HepG2 (cell line): ENCODE results near the gene UQCC2. TPM values are rescaled to one million over a fixed set of nuclear protein-coding genes. Genes with fewer than 3 reads are reported as not detected.
A peak's percentile ranks its signal among the peaks of the same experiment; 100 is the strongest.

ENCODE experiments used
- ARNT2 ChIP-seq: sonication (generic); formaldehyde crosslinking; IDR thresholded peaks from 2 replicates; pipeline ENCODE4 v1.8.0; 2022; ENCODE audit warnings: mild to moderate bottlenecking, low read depth, missing genetic modification reagents, moderate library complexity
- ATF1 ChIP-seq: IDR thresholded peaks from 2 replicates; pipeline ENCODE4 v1.6.1; 2016; ENCODE audit warnings: mild to moderate bottlenecking, control low read depth
- ATF3 ChIP-seq: sonication (generic); formaldehyde crosslinking; IDR thresholded peaks from 2 replicates; pipeline ENCODE4 v1.4.0; 2020; ENCODE audit warnings: missing genetic modification reagents
- ATF4 ChIP-seq, 2 experiments: fragments of 450-650 bp in 1 of 2; sonication (generic) in 1 of 2; formaldehyde crosslinking; IDR thresholded peaks; 2 replicates each; pipeline versions ENCODE4 v1.5.0 to v1.8.0; 2020 to 2022; ENCODE audit warnings: mild to moderate bottlenecking in 1 of 2, missing genetic modification reagents in 1 of 2
- ELF3 ChIP-seq: IDR thresholded peaks from 2 replicates; pipeline ENCODE4 v1.6.1; 2016; ENCODE audit warnings: missing genetic modification reagents, missing compliant biosample characterization
- EP300 ChIP-seq, 3 experiments: sonication (generic) in 1 of 3; formaldehyde crosslinking in 1 of 3; IDR thresholded peaks; 2 replicates each; pipeline versions ENCODE4 v1.5.1 to v1.6.1; 2011 to 2020; ENCODE audit warnings: low read depth in 2 of 3, low read length in 2 of 3, borderline replicate concordance in 1 of 3, improper control_type of control experiment in 1 of 3, mild to moderate bottlenecking in 1 of 3, missing genetic modification reagents in 1 of 3, moderate library complexity in 1 of 3
- GATAD2A ChIP-seq: IDR thresholded peaks from 2 replicates; pipeline ENCODE4 v1.6.1; 2016
- GTF2F1 ChIP-seq: fragments of 150-350 bp; IDR thresholded peaks from 2 replicates; pipeline ENCODE4 v1.6.1; 2014; ENCODE audit warnings: low read length
- HCFC1 ChIP-seq: fragments of 150-350 bp; IDR thresholded peaks from 2 replicates; pipeline ENCODE4 v1.6.1; 2014; ENCODE audit warnings: low read depth, low read length
- KLF13 ChIP-seq: sonication (generic); formaldehyde crosslinking; IDR thresholded peaks from 2 replicates; pipeline ENCODE4 v1.4.0; 2020; ENCODE audit warnings: mild to moderate bottlenecking, missing genetic modification reagents
- MIER3 ChIP-seq: IDR thresholded peaks from 2 replicates; pipeline ENCODE4 v1.6.1; 2016; ENCODE audit warnings: missing compliant biosample characterization, borderline replicate concordance
- NR2C2 ChIP-seq: sonication (generic); formaldehyde crosslinking; IDR thresholded peaks from 2 replicates; pipeline ENCODE4 v1.4.0; 2020; ENCODE audit warnings: missing genetic modification reagents, mild to moderate bottlenecking, moderate library complexity, borderline replicate concordance
- POLR2G ChIP-seq: fragments of 200-400 bp; formaldehyde crosslinking; IDR thresholded peaks from 2 replicates; pipeline ENCODE4 v1.6.1; 2018; ENCODE audit warnings: mild to moderate bottlenecking, low read depth, low read length, moderate library complexity
- RBAK ChIP-seq: sonication (generic); formaldehyde crosslinking; IDR thresholded peaks from 2 replicates; pipeline ENCODE4 v1.5.1; 2020; ENCODE audit warnings: mild to moderate bottlenecking, missing genetic modification reagents
- RFX3 ChIP-seq: IDR thresholded peaks from 2 replicates; pipeline ENCODE4 v1.6.1; 2016; ENCODE audit warnings: missing biosample characterization, missing genetic modification reagents
- RXRA ChIP-seq: sonication (generic); formaldehyde crosslinking; IDR thresholded peaks from 2 replicates; pipeline ENCODE4 v1.5.1; 2020; ENCODE audit warnings: missing genetic modification reagents
- SALL1 ChIP-seq: sonication (generic); formaldehyde crosslinking; IDR thresholded peaks from 2 replicates; pipeline ENCODE4 v1.8.0; 2022; ENCODE audit warnings: mild to moderate bottlenecking, missing genetic modification reagents
- SMARCE1 ChIP-seq: fragments of 450-650 bp; IDR thresholded peaks from 2 replicates; pipeline ENCODE4 v1.6.1; 2017; ENCODE audit warnings: borderline replicate concordance
- SP1 ChIP-seq, 2 experiments: fragments of 450-650 bp in 1 of 2; sonication (generic) in 1 of 2; formaldehyde crosslinking in 1 of 2; IDR thresholded peaks; 2 replicates each; pipeline versions ENCODE4 v1.4.0 to v1.6.1; 2016 to 2020; ENCODE audit warnings: missing genetic modification reagents in 1 of 2
- TGIF2 ChIP-seq: IDR thresholded peaks from 2 replicates; pipeline ENCODE4 v1.6.1; 2016; ENCODE audit warnings: control low read depth, missing compliant biosample characterization
- ZNF136 ChIP-seq: sonication (generic); formaldehyde crosslinking; IDR thresholded peaks from 2 replicates; pipeline ENCODE4 v1.8.1; 2022; ENCODE audit warnings: low read depth, mild to moderate bottlenecking, moderate library complexity, missing genetic modification reagents
- ZNF143 ChIP-seq: sonication (generic); formaldehyde crosslinking; IDR thresholded peaks from 2 replicates; pipeline ENCODE4 v1.4.0; 2020; ENCODE audit warnings: missing genetic modification reagents
- ZNF20 ChIP-seq: sonication (generic); formaldehyde crosslinking; IDR thresholded peaks from 2 replicates; pipeline ENCODE4 v1.4.0; 2020; ENCODE audit warnings: mild to moderate bottlenecking, moderate library complexity, missing genetic modification reagents
- ZNF274 ChIP-seq: sonication (generic); formaldehyde crosslinking; IDR thresholded peaks from 2 replicates; pipeline ENCODE4 v1.5.1; 2020; ENCODE audit warnings: mild to moderate bottlenecking, missing genetic modification reagents
- ZNF44 ChIP-seq: sonication (generic); formaldehyde crosslinking; IDR thresholded peaks from 2 replicates; pipeline ENCODE4 v1.5.1; 2020; ENCODE audit warnings: mild to moderate bottlenecking, missing genetic modification reagents
- ZNF569 ChIP-seq: sonication (generic); formaldehyde crosslinking; IDR thresholded peaks from 2 replicates; pipeline ENCODE4 v1.5.0; 2020; ENCODE audit warnings: mild to moderate bottlenecking, missing genetic modification reagents, moderate library complexity, borderline replicate concordance
- ZNF7 ChIP-seq: IDR thresholded peaks from 2 replicates; pipeline ENCODE4 v1.6.1; 2016; ENCODE audit warnings: missing biosample characterization, missing genetic modification reagents
- ZSCAN21 ChIP-seq: sonication (generic); formaldehyde crosslinking; IDR thresholded peaks from 2 replicates; pipeline ENCODE4 v1.8.0; 2022; ENCODE audit warnings: mild to moderate bottlenecking, missing genetic modification reagents, moderate library complexity, borderline replicate concordance
- polyA plus RNA-seq, 8 experiments: library from polyadenylated mRNA; depleted of rRNA in 3 of 8; stranded (reverse) in 7 of 8; unstranded in 1 of 8; fragments of >200 nt; fragmentation: Illumina TruSeq in 4 of 8; extraction: Trizol in 4 of 8; gene quantifications; 2 replicates each; pipeline versions ENCODE4 v1.2.1 to v1.2.3, GENCODE V29; 2011 to 2016; ENCODE audit warnings: low read depth in 4 of 8, missing spikeins in 1 of 8, mixed read lengths in 1 of 8; ENCODE audit not compliant: insufficient read depth in 1 of 8
- total RNA-seq, 5 experiments: library from RNA; depleted of rRNA; stranded (reverse); fragments of >200 nt; fragmentation: Illumina TruSeq; extraction: Trizol; gene quantifications; 2 replicates each; pipeline ENCODE4 v1.2.3, GENCODE V29; 2016; ENCODE audit warnings: low read depth in 1 of 5
- TF ChIP-seq, protein P1 (sequence below): sonication (generic); formaldehyde crosslinking; IDR thresholded peaks from 2 replicates; pipeline ENCODE4 v1.4.0; 2020; ENCODE audit warnings: missing genetic modification reagents, borderline replicate concordance
- TF ChIP-seq, protein P2 (sequence below): sonication (generic); formaldehyde crosslinking; IDR thresholded peaks from 2 replicates; pipeline ENCODE4 v1.5.0; 2020; ENCODE audit warnings: missing genetic modification reagents

UQCC2 gene
- total and polyA plus RNA-seq, 2 of the 13 experiments (the other 11 are each of a cell fraction or from before 2014, with no cell fraction given): 82.4 to 238 TPM

GRCh38 chr6:33740204-33740608, 28.7 kb upstream of the UQCC2 start (continued):
- TF ChIP-seq ZSCAN21 (CRISPR knock-in tag): 0 out of 2 replicates have a peak, but pooled peaks have one; percentile 27
- TF ChIP-seq SP1 (IDR thresholded peaks at IDR 0.05): no peak
- TF ChIP-seq SP1 (CRISPR knock-in tag; IDR thresholded peaks at IDR 0.05): no peak
- TF ChIP-seq GTF2F1: no peak
- TF ChIP-seq, protein P1, sequence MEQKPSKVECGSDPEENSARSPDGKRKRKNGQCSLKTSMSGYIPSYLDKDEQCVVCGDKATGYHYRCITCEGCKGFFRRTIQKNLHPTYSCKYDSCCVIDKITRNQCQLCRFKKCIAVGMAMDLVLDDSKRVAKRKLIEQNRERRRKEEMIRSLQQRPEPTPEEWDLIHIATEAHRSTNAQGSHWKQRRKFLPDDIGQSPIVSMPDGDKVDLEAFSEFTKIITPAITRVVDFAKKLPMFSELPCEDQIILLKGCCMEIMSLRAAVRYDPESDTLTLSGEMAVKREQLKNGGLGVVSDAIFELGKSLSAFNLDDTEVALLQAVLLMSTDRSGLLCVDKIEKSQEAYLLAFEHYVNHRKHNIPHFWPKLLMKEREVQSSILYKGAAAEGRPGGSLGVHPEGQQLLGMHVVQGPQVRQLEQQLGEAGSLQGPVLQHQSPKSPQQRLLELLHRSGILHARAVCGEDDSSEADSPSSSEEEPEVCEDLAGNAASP: peak; percentile 54; the same call in 1 of the 2 replicates
- TF ChIP-seq TGIF2: peak; percentile 42; the same call in 1 of the 2 replicates
- TF ChIP-seq RXRA (CRISPR knock-in tag): 0 out of 2 replicates have a peak, but pooled peaks have one; percentile 35
- peak; percentile 34; the same call in 1 of the 2 replicates for TF ChIP-seq NR2C2 (CRISPR knock-in tag)
- peak; percentile 84 for TF ChIP-seq GATAD2A (CRISPR knock-in tag)
- TF ChIP-seq POLR2G: 0 out of 2 replicates have a peak, but pooled peaks have one; percentile 45
- TF ChIP-seq ZNF136: no peak
- no peak for TF ChIP-seq HCFC1
- TF ChIP-seq ATF3 (CRISPR knock-in tag): peak; percentile 86
- TF ChIP-seq SMARCE1: no peak
- TF ChIP-seq EP300 (IDR thresholded peaks at IDR 0.05; ENCODE audit: low read depth in 2 of 2, low read length in 2 of 2): peak in 1 of 2 experiments; percentile 36; a peak in 1 of 4 replicates
- TF ChIP-seq EP300 (CRISPR knock-in tag; IDR thresholded peaks at IDR 0.05; ENCODE audit: borderline replicate concordance): peak; percentile 29; the same call in 1 of the 2 replicates
- no peak for TF ChIP-seq ZNF44
- 0 out of 2 replicates have a peak, but pooled peaks have one; percentile 31 for TF ChIP-seq SALL1 (CRISPR knock-in tag)
- TF ChIP-seq MIER3: 0 out of 2 replicates have a peak, but pooled peaks have one; percentile 35
- TF ChIP-seq ATF1: no peak
- peak; percentile 42; the same call in 1 of the 2 replicates for TF ChIP-seq ZNF274 (CRISPR knock-in tag)
- TF ChIP-seq ARNT2 (CRISPR knock-in tag): 0 out of 2 replicates have a peak, but pooled peaks have one; percentile 34
- TF ChIP-seq ATF4 (CRISPR knock-in tag; IDR thresholded peaks at IDR 0.05): peak in 1 of 2 experiments; percentile 99; a peak in 2 of 4 replicates
- TF ChIP-seq ZNF569 (CRISPR knock-in tag): no peak
- no peak for TF ChIP-seq RFX3
- TF ChIP-seq ZNF7: no peak
- TF ChIP-seq RBAK (CRISPR knock-in tag): no peak
- TF ChIP-seq, protein P2, sequence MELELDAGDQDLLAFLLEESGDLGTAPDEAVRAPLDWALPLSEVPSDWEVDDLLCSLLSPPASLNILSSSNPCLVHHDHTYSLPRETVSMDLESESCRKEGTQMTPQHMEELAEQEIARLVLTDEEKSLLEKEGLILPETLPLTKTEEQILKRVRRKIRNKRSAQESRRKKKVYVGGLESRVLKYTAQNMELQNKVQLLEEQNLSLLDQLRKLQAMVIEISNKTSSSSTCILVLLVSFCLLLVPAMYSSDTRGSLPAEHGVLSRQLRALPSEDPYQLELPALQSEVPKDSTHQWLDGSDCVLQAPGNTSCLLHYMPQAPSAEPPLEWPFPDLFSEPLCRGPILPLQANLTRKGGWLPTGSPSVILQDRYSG (CRISPR knock-in tag): no peak
- TF ChIP-seq ZNF20: no peak
- TF ChIP-seq KLF13 (CRISPR knock-in tag): no peak
- TF ChIP-seq ELF3 (CRISPR knock-in tag): peak; percentile 98
- no peak for TF ChIP-seq ZNF143 (CRISPR knock-in tag)
